ENCODE data around the gene TMEM52.

The TMEM52 gene

DNA sequence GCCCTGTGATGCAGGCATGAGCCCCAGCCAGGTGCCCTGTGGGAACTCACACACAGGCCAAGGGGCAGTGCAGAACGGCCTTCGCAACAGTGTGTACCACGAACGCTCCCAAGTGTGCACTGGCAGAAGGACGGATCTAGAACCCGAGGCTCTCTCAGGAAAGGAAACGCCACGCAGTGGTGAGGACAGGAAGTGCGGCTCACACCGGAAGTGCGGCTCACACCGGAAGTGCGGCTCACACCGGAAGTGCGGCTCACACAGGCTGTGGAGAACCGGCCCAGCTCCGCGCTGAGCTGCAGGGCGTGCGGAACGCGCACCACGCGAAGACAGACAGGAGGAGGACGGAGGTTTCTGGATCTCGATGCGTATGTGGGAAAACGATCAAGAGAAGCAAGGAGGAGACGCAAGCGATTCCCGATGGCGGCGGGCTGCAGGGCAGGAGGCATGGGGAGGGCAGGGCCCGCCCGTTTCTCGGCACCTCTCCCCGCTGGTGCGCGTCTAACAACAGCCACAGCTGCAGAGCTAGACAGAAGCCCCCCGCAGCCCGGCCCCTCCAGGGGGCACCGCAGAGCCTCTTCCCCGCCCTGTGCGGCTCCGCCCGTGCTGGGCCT lies 35.9 kb upstream of the TMEM52 start (continued):
- TF ChIP-seq, protein P1, sequence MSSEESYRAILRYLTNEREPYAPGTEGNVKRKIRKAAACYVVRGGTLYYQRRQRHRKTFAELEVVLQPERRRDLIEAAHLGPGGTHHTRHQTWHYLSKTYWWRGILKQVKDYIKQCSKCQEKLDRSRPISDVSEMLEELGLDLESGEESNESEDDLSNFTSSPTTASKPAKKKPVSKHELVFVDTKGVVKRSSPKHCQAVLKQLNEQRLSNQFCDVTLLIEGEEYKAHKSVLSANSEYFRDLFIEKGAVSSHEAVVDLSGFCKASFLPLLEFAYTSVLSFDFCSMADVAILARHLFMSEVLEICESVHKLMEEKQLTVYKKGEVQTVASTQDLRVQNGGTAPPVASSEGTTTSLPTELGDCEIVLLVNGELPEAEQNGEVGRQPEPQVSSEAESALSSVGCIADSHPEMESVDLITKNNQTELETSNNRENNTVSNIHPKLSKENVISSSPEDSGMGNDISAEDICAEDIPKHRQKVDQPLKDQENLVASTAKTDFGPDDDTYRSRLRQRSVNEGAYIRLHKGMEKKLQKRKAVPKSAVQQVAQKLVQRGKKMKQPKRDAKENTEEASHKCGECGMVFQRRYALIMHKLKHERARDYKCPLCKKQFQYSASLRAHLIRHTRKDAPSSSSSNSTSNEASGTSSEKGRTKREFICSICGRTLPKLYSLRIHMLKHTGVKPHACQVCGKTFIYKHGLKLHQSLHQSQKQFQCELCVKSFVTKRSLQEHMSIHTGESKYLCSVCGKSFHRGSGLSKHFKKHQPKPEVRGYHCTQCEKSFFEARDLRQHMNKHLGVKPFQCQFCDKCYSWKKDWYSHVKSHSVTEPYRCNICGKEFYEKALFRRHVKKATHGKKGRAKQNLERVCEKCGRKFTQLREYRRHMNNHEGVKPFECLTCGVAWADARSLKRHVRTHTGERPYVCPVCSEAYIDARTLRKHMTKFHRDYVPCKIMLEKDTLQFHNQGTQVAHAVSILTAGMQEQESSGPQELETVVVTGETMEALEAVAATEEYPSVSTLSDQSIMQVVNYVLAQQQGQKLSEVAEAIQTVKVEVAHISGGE (tag by site-specific recombination; conservative IDR thresholded peaks at IDR 0.05; ENCODE audit: low read depth): 0 out of 2 replicates have a peak, but pooled peaks have one; percentile 20
- TF ChIP-seq ZNF76 (tag by site-specific recombination; IDR thresholded peaks at IDR 0.05; ENCODE audit: borderline replicate concordance, low read depth): no peak
- TF ChIP-seq, protein P2, sequence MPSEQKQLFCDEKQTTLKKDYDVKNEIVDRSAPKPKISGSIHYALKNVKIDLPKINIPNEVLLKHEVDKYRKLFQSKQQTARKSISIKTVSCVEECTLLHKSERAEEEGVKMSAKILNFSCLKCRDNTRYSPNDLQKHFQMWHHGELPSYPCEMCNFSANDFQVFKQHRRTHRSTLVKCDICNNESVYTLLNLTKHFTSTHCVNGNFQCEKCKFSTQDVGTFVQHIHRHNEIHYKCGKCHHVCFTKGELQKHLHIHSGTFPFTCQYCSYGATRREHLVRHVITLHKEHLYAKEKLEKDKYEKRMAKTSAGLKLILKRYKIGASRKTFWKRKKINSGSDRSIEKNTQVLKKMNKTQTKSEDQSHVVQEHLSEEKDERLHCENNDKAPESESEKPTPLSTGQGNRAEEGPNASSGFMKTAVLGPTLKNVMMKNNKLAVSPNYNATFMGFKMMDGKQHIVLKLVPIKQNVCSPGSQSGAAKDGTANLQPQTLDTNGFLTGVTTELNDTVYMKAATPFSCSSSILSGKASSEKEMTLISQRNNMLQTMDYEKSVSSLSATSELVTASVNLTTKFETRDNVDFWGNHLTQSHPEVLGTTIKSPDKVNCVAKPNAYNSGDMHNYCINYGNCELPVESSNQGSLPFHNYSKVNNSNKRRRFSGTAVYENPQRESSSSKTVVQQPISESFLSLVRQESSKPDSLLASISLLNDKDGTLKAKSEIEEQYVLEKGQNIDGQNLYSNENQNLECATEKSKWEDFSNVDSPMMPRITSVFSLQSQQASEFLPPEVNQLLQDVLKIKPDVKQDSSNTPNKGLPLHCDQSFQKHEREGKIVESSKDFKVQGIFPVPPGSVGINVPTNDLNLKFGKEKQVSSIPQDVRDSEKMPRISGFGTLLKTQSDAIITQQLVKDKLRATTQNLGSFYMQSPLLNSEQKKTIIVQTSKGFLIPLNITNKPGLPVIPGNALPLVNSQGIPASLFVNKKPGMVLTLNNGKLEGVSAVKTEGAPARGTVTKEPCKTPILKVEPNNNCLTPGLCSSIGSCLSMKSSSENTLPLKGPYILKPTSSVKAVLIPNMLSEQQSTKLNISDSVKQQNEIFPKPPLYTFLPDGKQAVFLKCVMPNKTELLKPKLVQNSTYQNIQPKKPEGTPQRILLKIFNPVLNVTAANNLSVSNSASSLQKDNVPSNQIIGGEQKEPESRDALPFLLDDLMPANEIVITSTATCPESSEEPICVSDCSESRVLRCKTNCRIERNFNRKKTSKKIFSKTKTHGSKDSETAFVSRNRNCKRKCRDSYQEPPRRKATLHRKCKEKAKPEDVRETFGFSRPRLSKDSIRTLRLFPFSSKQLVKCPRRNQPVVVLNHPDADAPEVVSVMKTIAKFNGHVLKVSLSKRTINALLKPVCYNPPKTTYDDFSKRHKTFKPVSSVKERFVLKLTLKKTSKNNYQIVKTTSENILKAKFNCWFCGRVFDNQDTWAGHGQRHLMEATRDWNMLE (tag by site-specific recombination; conservative IDR thresholded peaks at IDR 0.05; ENCODE audit: low read depth): no peak
- TF ChIP-seq, protein P3, sequence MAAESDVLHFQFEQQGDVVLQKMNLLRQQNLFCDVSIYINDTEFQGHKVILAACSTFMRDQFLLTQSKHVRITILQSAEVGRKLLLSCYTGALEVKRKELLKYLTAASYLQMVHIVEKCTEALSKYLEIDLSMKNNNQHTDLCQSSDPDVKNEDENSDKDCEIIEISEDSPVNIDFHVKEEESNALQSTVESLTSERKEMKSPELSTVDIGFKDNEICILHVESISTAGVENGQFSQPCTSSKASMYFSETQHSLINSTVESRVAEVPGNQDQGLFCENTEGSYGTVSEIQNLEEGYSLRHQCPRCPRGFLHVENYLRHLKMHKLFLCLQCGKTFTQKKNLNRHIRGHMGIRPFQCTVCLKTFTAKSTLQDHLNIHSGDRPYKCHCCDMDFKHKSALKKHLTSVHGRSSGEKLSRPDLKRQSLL (tag by site-specific recombination; IDR thresholded peaks at IDR 0.05): no peak
- no peak for TF ChIP-seq HOXD13 (CRISPR knock-in tag; IDR thresholded peaks at IDR 0.05; ENCODE audit: borderline replicate concordance)

DNA sequence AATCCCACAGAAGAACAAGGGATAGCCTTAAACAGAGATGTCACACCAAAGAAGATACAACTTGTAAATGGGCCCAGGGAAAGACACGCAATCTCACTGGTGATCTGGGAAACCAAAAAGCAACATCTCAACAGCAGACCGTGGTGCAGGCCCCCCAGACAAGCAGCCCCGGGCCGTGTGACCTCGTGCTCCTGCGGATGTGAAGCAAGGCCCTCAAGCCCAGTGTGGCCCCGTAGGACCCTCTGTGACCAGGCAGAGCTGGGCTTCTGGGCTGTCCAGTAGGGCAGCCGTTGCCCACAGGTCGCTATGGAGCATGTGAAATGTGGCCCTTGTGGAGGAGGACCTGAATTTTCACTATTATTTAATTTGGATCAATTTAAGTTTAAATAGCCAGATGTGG lies 34.9 kb upstream of the TMEM52 start:
- H3K9me3 ChIP-seq (ENCODE audit: control insufficient read depth, insufficient read depth, low read depth, low read length): no peaks in the 10 kb centered on the region; the same call in 1 of the 2 replicates
- H3K36me3 ChIP-seq (ENCODE audit: control insufficient read depth in 2 of 2, insufficient read depth in 1 of 2, low read length in 2 of 2): no peaks in the 10 kb centered on the region
- TF ChIP-seq ZNF600 (tag by site-specific recombination; IDR thresholded peaks at IDR 0.05): no peak
- H3K4me3 ChIP-seq (ENCODE audit: low read depth, low read length): no peak overlapping the region
- no peak overlapping the region for H3K27ac ChIP-seq (ENCODE audit: extremely low read depth, low read depth, low read length)
- no peaks in the 10 kb centered on the region for H3K4me1 ChIP-seq (ENCODE audit: control insufficient read depth, insufficient read depth, low read length)
- POLR2A ChIA-PET: no interaction called here
- CTCF ChIA-PET: interaction anchor here (0.7 to 1.6 kb wide), 4 partner anchors 10 to 93 kb away, joined by 3 to 7 read pairs (median 6); no protein-coding TSS in a partner anchor

DNA sequence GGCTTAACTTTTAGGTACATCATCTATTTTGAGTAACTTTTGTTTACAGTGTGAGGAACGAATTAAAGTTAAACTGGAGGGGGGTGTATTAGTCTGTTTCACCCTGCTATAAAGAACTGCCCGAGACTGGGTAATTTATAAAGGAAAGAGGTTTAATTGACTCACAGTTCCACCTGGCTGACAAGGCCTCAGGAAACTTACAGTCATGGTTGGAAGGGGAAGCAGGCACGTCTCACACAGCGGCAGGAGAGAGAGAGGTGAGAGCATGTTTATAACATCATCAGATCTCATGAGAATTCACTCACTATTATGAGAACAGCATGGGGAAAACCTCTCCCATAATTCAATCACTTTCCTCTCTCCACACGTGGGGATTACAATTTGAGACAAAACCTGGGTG lies 31.9 kb upstream of the TMEM52 start:
- Histone ChIP-seq H3K4me3 (ENCODE audit: low read depth, low read length) (no peak overlapping the region), H3K4me1 (ENCODE audit: control insufficient read depth, insufficient read depth, low read length) (no peaks in the 10 kb centered on the region), H3K36me3 (ENCODE audit: control insufficient read depth in 2 of 2, insufficient read depth in 1 of 2, low read length in 2 of 2) (no peaks in the 10 kb centered on the region), H3K9me3 (ENCODE audit: control insufficient read depth, insufficient read depth, low read depth, low read length) (no peaks in the 10 kb centered on the region; the same call in 1 of the 2 replicates), H3K27ac (ENCODE audit: extremely low read depth, low read depth, low read length) (no peak overlapping the region)
- ChIA-PET POLR2A (no interaction called here), CTCF (no interaction called here)
- no peak for TF ChIP-seq ZNF423 (tag by site-specific recombination; IDR thresholded peaks at IDR 0.05)
- TF ChIP-seq SETDB1 (IDR thresholded peaks at IDR 0.05; ENCODE audit: insufficient read length, low read length): peak; percentile 92

DNA sequence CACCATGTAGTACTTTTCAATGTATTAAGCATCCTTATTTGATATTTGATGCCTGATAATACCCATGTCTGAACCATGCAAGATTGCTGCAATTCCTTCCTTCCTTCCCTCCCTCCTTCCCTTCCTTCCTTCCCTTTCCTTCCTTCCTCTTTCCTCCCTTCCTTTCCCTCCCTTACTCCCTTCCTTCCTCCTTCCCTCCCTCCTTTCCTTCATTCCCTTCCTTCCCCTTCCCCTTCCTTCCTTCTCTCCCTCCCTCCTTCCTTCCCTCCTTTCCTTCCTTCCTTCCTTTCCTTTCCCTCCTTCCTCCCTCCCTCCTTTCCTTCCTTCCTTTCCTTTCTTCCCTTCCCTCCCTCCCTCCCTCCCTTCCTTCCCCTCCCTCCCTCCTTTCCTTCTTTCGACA lies 29.7 kb upstream of the TMEM52 start:
- POLR2A ChIA-PET: interaction anchor here (0.7 kb wide), 1 partner anchor 151 kb away, joined by 5 read pairs; no protein-coding TSS in a partner anchor
- no peak overlapping the region for H3K4me3 ChIP-seq (ENCODE audit: low read depth, low read length)
- H3K4me1 ChIP-seq (ENCODE audit: control insufficient read depth, insufficient read depth, low read length): no peaks in the 10 kb centered on the region
- H3K36me3 ChIP-seq (ENCODE audit: control insufficient read depth in 2 of 2, insufficient read depth in 1 of 2, low read length in 2 of 2): no peaks in the 10 kb centered on the region
- TF ChIP-seq ZNF623 (tag by site-specific recombination; IDR thresholded peaks at IDR 0.05) (no peak), ZNF548 (tag by site-specific recombination; IDR thresholded peaks at IDR 0.05) (no peak), ZNF211 (tag by site-specific recombination; IDR thresholded peaks at IDR 0.05; ENCODE audit: low read depth) (no peak), PRDM1 (tag by site-specific recombination; IDR thresholded peaks at IDR 0.05) (peak; percentile 46; the same call in 1 of the 2 replicates), ZNF366 (tag by site-specific recombination; conservative IDR thresholded peaks at IDR 0.05) (peak; percentile 83), ZNF560 (tag by site-specific recombination; IDR thresholded peaks at IDR 0.05; ENCODE audit: borderline replicate concordance) (no peak), ZNF394 (tag by site-specific recombination; IDR thresholded peaks at IDR 0.05; ENCODE audit: borderline replicate concordance) (no peak)
- TF ChIP-seq, protein P3 (tag by site-specific recombination; IDR thresholded peaks at IDR 0.05): no peak
- H3K27ac ChIP-seq (ENCODE audit: extremely low read depth, low read depth, low read length): no peak overlapping the region
- CTCF ChIA-PET: interaction anchor here (1.0 kb wide), 1 partner anchor 98 kb away, joined by 4 read pairs; no protein-coding TSS in a partner anchor
- no peaks in the 10 kb centered on the region; the same call in 1 of the 2 replicates for H3K9me3 ChIP-seq (ENCODE audit: control insufficient read depth, insufficient read depth, low read depth, low read length)
